Erythroblast (primary cell): Measurements from ENCODE around the gene AXL.

Experiments used
- GATA1 ChIP-seq: IDR thresholded peaks from 2 replicates; pipeline ENCODE4 v1.6.1; 2011; ENCODE audit warnings: low read depth, mild to moderate bottlenecking, control low read depth, low read length, moderate library complexity
- POLR2A ChIP-seq: IDR thresholded peaks from 2 replicates; pipeline ENCODE4 v1.6.1; 2011; ENCODE audit warnings: mild to moderate bottlenecking, low read length

- TF ChIP-seq POLR2A (no peak), GATA1 (no peak)
Measured at GRCh38 chr19:41205995-41206394, 13.0 kb upstream of the AXL start.
